PC-3 (cell line): ENCODE measurements around the gene GIMAP4. TPM values are rescaled to one million over a fixed set of nuclear protein-coding genes. Genes with fewer than 3 reads are reported as not detected.

ENCODE experiments used
- ATAC-seq: fragments of 200-7000 bp; cut with Tn5 transposase; 2 replicates; pipeline ENCODE4 v1.9.1; 2020; ENCODE audit warnings: mild to moderate bottlenecking, moderate library complexity
- BruUV-seq: library from RNA; stranded (reverse); fragments of 400-500 nt; replicated peaks from 2 replicates; lab custom pipeline; 2021; lab: Mats Ljungman, UMichigan
- CTCF ChIA-PET: fragments of 300-600 bp; sonication (Branson Sonifier 250); formaldehyde crosslinking; loops from one replicate; lab custom pipeline; 2022; ENCODE audit warnings: antibody characterized with exemption; lab: Charles Lee
- POLR2A ChIA-PET: fragments of 300-600 bp; sonication (Branson Sonifier 250); formaldehyde crosslinking; loops from one replicate; lab custom pipeline; 2022; ENCODE audit warnings: antibody characterized with exemption; ENCODE audit not compliant: unreplicated experiment; lab: Charles Lee
- DNase-seq: peaks from one replicate; pipeline ENCODE4 v3.0.0-alpha.2; 2015
- H2AFZ ChIP-seq: fragments of 300-600 bp; sonication (generic); 2 replicates; pipeline ENCODE4 v1.6.0; 2016; ENCODE audit warnings: antibody characterized with exemption, low read length
- H3F3A ChIP-seq: fragments of 300-600 bp; sonication (generic); one replicate; pipeline ENCODE4 v1.6.0; 2017; ENCODE audit warnings: antibody characterized with exemption, low read length, control low read depth, mild to moderate bottlenecking; ENCODE audit not compliant: unreplicated experiment
- H3K27ac ChIP-seq: fragments of 300-600 bp; sonication (generic); 2 replicates; pipeline ENCODE4 v1.5.1; 2016; ENCODE audit warnings: mild to moderate bottlenecking, low read length
- H3K27me3 ChIP-seq: fragments of 300-600 bp; sonication (generic); 2 replicates; pipeline ENCODE4 v1.6.1; 2016; ENCODE audit warnings: low read length, mixed read lengths
- H3K36me3 ChIP-seq: fragments of 300-600 bp; sonication (generic); 2 replicates; pipeline ENCODE4 v1.6.1; 2016; ENCODE audit warnings: low read depth, mixed run types, low read length, mixed read lengths
- H3K4me1 ChIP-seq: fragments of 300-600 bp; sonication (generic); 2 replicates; pipeline ENCODE4 v1.5.1; 2016; ENCODE audit warnings: low read length; ENCODE audit not compliant: insufficient read depth
- H3K4me2 ChIP-seq: fragments of 300-600 bp; sonication (generic); 2 replicates; pipeline ENCODE4 v1.6.0; 2016; ENCODE audit warnings: low read length
- H3K4me3 ChIP-seq: fragments of 300-600 bp; sonication (generic); 2 replicates; pipeline ENCODE4 v1.5.1; 2016; ENCODE audit warnings: mild to moderate bottlenecking, low read length, mixed read lengths
- H3K79me2 ChIP-seq: fragments of 300-600 bp; sonication (generic); 2 replicates; pipeline ENCODE4 v1.6.1; 2017; ENCODE audit warnings: low read length, mixed read lengths
- H3K9ac ChIP-seq: fragments of 300-600 bp; sonication (generic); 2 replicates; pipeline ENCODE4 v1.6.0; 2016; ENCODE audit warnings: mild to moderate bottlenecking, low read length
- H3K9me2 ChIP-seq: fragments of 300-600 bp; sonication (generic); replicated peaks from 2 replicates; pipeline ENCODE4 v1.6.1; 2016; ENCODE audit warnings: mixed run types, low read length, mixed read lengths
- H3K9me3 ChIP-seq: fragments of 300-600 bp; sonication (generic); 2 replicates; pipeline ENCODE4 v1.6.1; 2016; ENCODE audit warnings: low read length, mixed read lengths
- H4K20me1 ChIP-seq: fragments of 300-600 bp; sonication (generic); 2 replicates; pipeline ENCODE4 v1.6.1; 2016; ENCODE audit warnings: low read length, mixed read lengths
- EZH2 ChIP-seq: fragments of 300-600 bp; sonication (generic); IDR thresholded peaks from one replicate; pipeline ENCODE4 v1.6.1; 2017; ENCODE audit warnings: antibody characterized with exemption, mild to moderate bottlenecking, low read length; ENCODE audit not compliant: unreplicated experiment
- EZH2phosphoT487 ChIP-seq: fragments of 300-600 bp; sonication (generic); IDR thresholded peaks from 2 replicates; pipeline ENCODE4 v1.6.1; 2018; ENCODE audit warnings: mild to moderate bottlenecking, antibody characterized with exemption, low read length, borderline replicate concordance
- intact Hi-C: fragments of 100-400 bp; cut with micrococcal nuclease; formaldehyde crosslinking; loops from 2 replicates; pipeline ENCODE4 v1.9.0; 2023
- total RNA-seq: library from RNA; depleted of rRNA; stranded (reverse); fragments of >200 nt; gene quantifications from 2 replicates; pipeline ENCODE4 v1.2.3, GENCODE V29; 2014
- TF ChIP-seq, protein P1 (sequence below): fragments of 300-600 bp; sonication (generic); conservative IDR thresholded peaks from 2 replicates; pipeline ENCODE4 v1.5.1; 2017; ENCODE audit warnings: antibody characterized with exemption, low read depth, mild to moderate bottlenecking, low read length

Gene GIMAP4
- total RNA-seq, 1 experiment from 2014 or later: not detected

GRCh38 chr7:150524018-150524417 is 43.2 kb upstream of the GIMAP4 start:
- DNase-seq: no peak
- TF ChIP-seq EZH2phosphoT487 (no peak), EZH2 (no peak)
- TF ChIP-seq, protein P1, sequence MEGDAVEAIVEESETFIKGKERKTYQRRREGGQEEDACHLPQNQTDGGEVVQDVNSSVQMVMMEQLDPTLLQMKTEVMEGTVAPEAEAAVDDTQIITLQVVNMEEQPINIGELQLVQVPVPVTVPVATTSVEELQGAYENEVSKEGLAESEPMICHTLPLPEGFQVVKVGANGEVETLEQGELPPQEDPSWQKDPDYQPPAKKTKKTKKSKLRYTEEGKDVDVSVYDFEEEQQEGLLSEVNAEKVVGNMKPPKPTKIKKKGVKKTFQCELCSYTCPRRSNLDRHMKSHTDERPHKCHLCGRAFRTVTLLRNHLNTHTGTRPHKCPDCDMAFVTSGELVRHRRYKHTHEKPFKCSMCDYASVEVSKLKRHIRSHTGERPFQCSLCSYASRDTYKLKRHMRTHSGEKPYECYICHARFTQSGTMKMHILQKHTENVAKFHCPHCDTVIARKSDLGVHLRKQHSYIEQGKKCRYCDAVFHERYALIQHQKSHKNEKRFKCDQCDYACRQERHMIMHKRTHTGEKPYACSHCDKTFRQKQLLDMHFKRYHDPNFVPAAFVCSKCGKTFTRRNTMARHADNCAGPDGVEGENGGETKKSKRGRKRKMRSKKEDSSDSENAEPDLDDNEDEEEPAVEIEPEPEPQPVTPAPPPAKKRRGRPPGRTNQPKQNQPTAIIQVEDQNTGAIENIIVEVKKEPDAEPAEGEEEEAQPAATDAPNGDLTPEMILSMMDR: no peak
- no peak for ATAC-seq
- BruUV-seq: no TSS peak
- no peak overlapping the region for H3K9ac ChIP-seq
- no peaks in the 10 kb centered on the region for H3K9me3 ChIP-seq
- no peaks in the 10 kb centered on the region for H3F3A ChIP-seq
- no peaks in the 10 kb centered on the region for H3K36me3 ChIP-seq
- no peaks in the 10 kb centered on the region for H3K79me2 ChIP-seq
- H3K4me3 ChIP-seq: no peak overlapping the region
- ChIA-PET CTCF (no interaction called here), POLR2A (no interaction called here)
- intact Hi-C loops: no loop called here
- no peak overlapping the region for H3K27ac ChIP-seq
- peaks cover 25% of the 10 kb centered on the region for H3K27me3 ChIP-seq
- no peaks in the 10 kb centered on the region for H4K20me1 ChIP-seq
- H2AFZ ChIP-seq: no peak overlapping the region
- no peaks in the 10 kb centered on the region for H3K9me2 ChIP-seq
- no peaks in the 10 kb centered on the region for H3K4me1 ChIP-seq
- no peak overlapping the region for H3K4me2 ChIP-seq

DNA sequence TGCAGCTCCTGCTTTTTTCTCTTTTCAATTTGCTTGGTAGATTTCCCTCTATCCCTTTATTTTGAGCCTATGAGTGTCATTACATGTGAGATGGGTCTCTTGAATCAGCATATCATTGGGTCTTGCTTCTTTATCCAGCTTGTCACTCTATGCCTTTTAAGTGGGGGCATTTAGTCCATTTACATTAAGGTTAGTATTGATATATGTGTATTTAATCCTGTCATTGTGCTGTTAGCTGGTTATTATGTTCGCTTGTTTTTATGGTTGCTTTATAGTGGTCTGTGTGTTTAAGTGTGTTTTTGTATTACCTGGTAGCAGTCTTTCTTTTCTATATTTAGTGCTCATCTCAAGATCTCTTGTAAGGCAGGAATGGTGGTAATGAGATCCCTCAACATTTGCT is 35.5 kb upstream of the GIMAP4 start:
- CTCF ChIA-PET: no interaction called here
- POLR2A ChIA-PET: no interaction called here

DNA sequence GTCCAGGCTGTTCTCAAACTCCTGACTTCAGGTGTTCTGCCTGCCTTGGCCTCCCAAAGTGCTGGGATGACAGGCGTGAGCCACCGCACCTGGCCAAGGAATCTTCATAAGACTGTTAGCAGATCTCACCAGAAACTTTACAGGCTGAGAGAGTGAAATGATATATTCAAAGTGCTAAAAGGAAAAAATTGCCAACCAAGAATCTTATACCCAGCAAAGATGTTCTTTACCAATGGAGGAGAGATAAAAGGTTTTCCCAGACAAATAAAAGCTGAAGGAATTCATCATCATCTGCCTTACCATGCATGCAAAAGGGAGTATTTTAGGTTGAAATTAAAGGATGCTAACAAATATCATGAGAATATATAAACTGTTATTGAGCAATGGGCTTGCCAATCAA is 28.9 kb upstream of the GIMAP4 start:
- H4K20me1 ChIP-seq: no peaks in the 10 kb centered on the region
- no peak overlapping the region for H3K9ac ChIP-seq
- H3K9me2 ChIP-seq: no peaks in the 10 kb centered on the region
- CTCF ChIA-PET: no interaction called here
- DNase-seq: no peak
- no peaks in the 10 kb centered on the region for H3K36me3 ChIP-seq
- no peaks in the 10 kb centered on the region for H3K9me3 ChIP-seq
- no peak for ATAC-seq
- BruUV-seq: no TSS peak
- no peaks in the 10 kb centered on the region; the same call in 1 of the 2 replicates for H3K27me3 ChIP-seq
- POLR2A ChIA-PET: no interaction called here
- H3K4me1 ChIP-seq: no peaks in the 10 kb centered on the region
- no peak overlapping the region for H3K4me3 ChIP-seq
- TF ChIP-seq, protein P1: no peak
- TF ChIP-seq EZH2phosphoT487 (no peak), EZH2 (no peak)
- no peak overlapping the region for H2AFZ ChIP-seq
- H3F3A ChIP-seq: no peaks in the 10 kb centered on the region
- intact Hi-C loops: no loop called here
- no peak overlapping the region for H3K27ac ChIP-seq
- no peak overlapping the region for H3K4me2 ChIP-seq
- no peaks in the 10 kb centered on the region for H3K79me2 ChIP-seq

More for the DNA sequence above, 35.5 kb upstream of the GIMAP4 start:
- H3K9me3 ChIP-seq: no peaks in the 10 kb centered on the region
- H3K9ac ChIP-seq: no peak overlapping the region
- H4K20me1 ChIP-seq: no peaks in the 10 kb centered on the region
- TF ChIP-seq EZH2: no peak
- no peak for TF ChIP-seq EZH2phosphoT487
- TF ChIP-seq, protein P1: no peak
- H3K4me3 ChIP-seq: no peak overlapping the region
- H3F3A ChIP-seq: no peaks in the 10 kb centered on the region
- no peak overlapping the region for H2AFZ ChIP-seq
- no peaks in the 10 kb centered on the region for H3K9me2 ChIP-seq
- no peaks in the 10 kb centered on the region for H3K79me2 ChIP-seq
- no peak overlapping the region for H3K27ac ChIP-seq
- no peak overlapping the region for H3K4me2 ChIP-seq
- H3K36me3 ChIP-seq: no peaks in the 10 kb centered on the region
- peaks cover 11% of the 10 kb centered on the region; the same call in 1 of the 2 replicates for H3K27me3 ChIP-seq
- no TSS peak for BruUV-seq
- ATAC-seq: no peak
- intact Hi-C loops: no loop called here
- no peaks in the 10 kb centered on the region for H3K4me1 ChIP-seq
- no peak for DNase-seq
